SK-N-SH treated with all-trans-retinoic acid at 6 μM for 48 hours (cell line): ENCODE data around the gene ROBO1.

ENCODE experiments used
- ATAC-seq: fragments of 200-7000 bp; cut with Tn5 transposase; 3 replicates; pipeline ENCODE4 v1.9.1; 2020; ENCODE audit warnings: mild to moderate bottlenecking, moderate library complexity
- ARNTL ChIP-seq: fragments of 450-650 bp; formaldehyde crosslinking; IDR thresholded peaks from 2 replicates; pipeline ENCODE4 v1.5.0; 2020; ENCODE audit warnings: low read depth, mild to moderate bottlenecking, moderate library complexity, borderline replicate concordance
- BACH2 ChIP-seq: fragments of 250-450 bp; sonication (Bioruptor Pico); IDR thresholded peaks from 2 replicates; pipeline ENCODE4 v1.9.0; 2021; ENCODE audit warnings: mild to moderate bottlenecking, borderline replicate concordance
- CSDC2 ChIP-seq: fragments of 250-450 bp; sonication (Bioruptor Pico); IDR thresholded peaks from 2 replicates; pipeline ENCODE4 v1.5.0; 2020; ENCODE audit warnings: mild to moderate bottlenecking, moderate library complexity
- ESRRG ChIP-seq: fragments of 250-450 bp; sonication (Bioruptor Pico); IDR thresholded peaks from 2 replicates; pipeline ENCODE4 v1.6.1; 2021; ENCODE audit warnings: mild to moderate bottlenecking
- GLIS3 ChIP-seq: fragments of 250-450 bp; sonication (Bioruptor Pico); IDR thresholded peaks from 2 replicates; pipeline ENCODE4 v1.5.0; 2020; ENCODE audit warnings: mild to moderate bottlenecking, moderate library complexity
- ISL1 ChIP-seq: fragments of 250-450 bp; sonication (Bioruptor Pico); IDR thresholded peaks from 2 replicates; pipeline ENCODE4 v2.1.2; 2022; ENCODE audit warnings: mild to moderate bottlenecking, moderate library complexity
- OSR1 ChIP-seq: fragments of 250-450 bp; sonication (Bioruptor Pico); IDR thresholded peaks from 2 replicates; pipeline ENCODE4 v1.8.0; 2022; ENCODE audit warnings: moderate library complexity, mild to moderate bottlenecking, inconsistent platforms
- PPARA ChIP-seq: fragments of 250-450 bp; sonication (Bioruptor Pico); IDR thresholded peaks from 2 replicates; pipeline ENCODE4 v1.5.0; 2020; ENCODE audit warnings: mild to moderate bottlenecking, borderline replicate concordance
- SNAI2 ChIP-seq: fragments of 250-450 bp; sonication (Bioruptor Pico); IDR thresholded peaks from 2 replicates; pipeline ENCODE4 v1.5.0; 2020; ENCODE audit warnings: mild to moderate bottlenecking, moderate library complexity
- TCF4 ChIP-seq: fragments of 250-450 bp; sonication (Bioruptor Pico); IDR thresholded peaks from 2 replicates; pipeline ENCODE4 v1.8.0; 2021; ENCODE audit warnings: mild to moderate bottlenecking, moderate library complexity, borderline replicate concordance
- TOX ChIP-seq: fragments of 250-450 bp; sonication (Bioruptor Pico); IDR thresholded peaks from 2 replicates; pipeline ENCODE4 v1.8.0; 2021; ENCODE audit warnings: mild to moderate bottlenecking, moderate library complexity, borderline replicate concordance
- ZC3H10 ChIP-seq: fragments of 250-450 bp; sonication (Bioruptor Pico); IDR thresholded peaks from 2 replicates; pipeline ENCODE4 v1.5.1; 2021; ENCODE audit warnings: mild to moderate bottlenecking, moderate library complexity
- ZFP3 ChIP-seq: fragments of 250-450 bp; sonication (Bioruptor Pico); IDR thresholded peaks from 2 replicates; pipeline ENCODE4 v1.5.0; 2020; ENCODE audit warnings: mild to moderate bottlenecking, moderate library complexity
- ZFP30 ChIP-seq: fragments of 450-650 bp; formaldehyde crosslinking; IDR thresholded peaks from 2 replicates; pipeline ENCODE4 v1.5.0; 2022; ENCODE audit warnings: mild to moderate bottlenecking, moderate library complexity
- ZNF565 ChIP-seq: fragments of 450-650 bp; formaldehyde crosslinking; conservative IDR thresholded peaks from 2 replicates; pipeline ENCODE4 v1.5.0; 2020; ENCODE audit warnings: low read depth, mild to moderate bottlenecking, moderate library complexity
- ZNF70 ChIP-seq: fragments of 450-650 bp; formaldehyde crosslinking; IDR thresholded peaks from 2 replicates; pipeline ENCODE4 v1.5.0; 2020; ENCODE audit warnings: mild to moderate bottlenecking, moderate library complexity
- ZNF8 ChIP-seq: fragments of 450-650 bp; formaldehyde crosslinking; IDR thresholded peaks from 2 replicates; pipeline ENCODE4 v1.5.0; 2020; ENCODE audit warnings: mild to moderate bottlenecking, moderate library complexity
- TF ChIP-seq, protein P1 (sequence below): fragments of 250-450 bp; sonication (Bioruptor Pico); IDR thresholded peaks from 2 replicates; pipeline ENCODE4 v1.8.0; 2021; ENCODE audit warnings: low read depth, mild to moderate bottlenecking, moderate library complexity, borderline replicate concordance
- TF ChIP-seq, protein P2 (sequence below): fragments of 250-450 bp; sonication (Bioruptor Pico); IDR thresholded peaks from 2 replicates; pipeline ENCODE4 v1.8.0; 2020; ENCODE audit warnings: mild to moderate bottlenecking, moderate library complexity, borderline replicate concordance
- TF ChIP-seq, protein P3 (sequence below): fragments of 250-450 bp; sonication (Bioruptor Pico); IDR thresholded peaks from 2 replicates; pipeline ENCODE4 v1.5.0; 2020; ENCODE audit warnings: mild to moderate bottlenecking, moderate library complexity
- TF ChIP-seq, protein P4 (sequence below): fragments of 250-450 bp; sonication (Bioruptor Pico); IDR thresholded peaks from 2 replicates; pipeline ENCODE4 v1.5.1; 2020; ENCODE audit warnings: low read depth, mild to moderate bottlenecking, moderate library complexity
- TF ChIP-seq, protein P5 (sequence below): fragments of 250-450 bp; sonication (Bioruptor Pico); IDR thresholded peaks from 2 replicates; pipeline ENCODE4 v1.5.1; 2021; ENCODE audit warnings: mild to moderate bottlenecking, moderate library complexity

Gene ROBO1

DNA sequence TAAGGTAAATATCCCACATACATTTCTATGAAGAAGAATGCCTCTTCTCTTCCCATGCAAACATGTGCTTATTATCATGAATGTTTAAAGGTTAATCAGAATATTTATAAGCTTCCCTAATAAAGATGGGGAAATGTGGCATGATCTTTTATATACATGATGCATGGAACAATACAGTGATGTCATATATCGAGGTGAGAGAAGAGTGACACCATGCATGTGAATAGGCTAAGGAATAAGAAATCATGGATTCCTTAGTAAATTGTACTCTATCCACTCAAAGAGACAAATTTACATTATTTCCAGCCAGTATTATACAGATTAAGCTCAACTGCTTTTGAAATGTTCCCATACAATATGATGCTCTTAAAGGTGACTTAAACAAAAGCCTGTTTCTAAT lies 1035.3 kb downstream of the ROBO1 start:
- no peak for ATAC-seq
- TF ChIP-seq PPARA (CRISPR knock-in tag) (no peak), ARNTL (no peak), ISL1 (CRISPR knock-in tag) (no peak), CSDC2 (CRISPR knock-in tag) (no peak), OSR1 (no peak), ZNF70 (no peak), ZFP30 (CRISPR knock-in tag) (no peak), GLIS3 (CRISPR knock-in tag) (no peak), ZFP3 (no peak), SNAI2 (CRISPR knock-in tag) (no peak), TCF4 (CRISPR knock-in tag) (no peak), TOX (CRISPR knock-in tag) (no peak)
- TF ChIP-seq, protein P1, sequence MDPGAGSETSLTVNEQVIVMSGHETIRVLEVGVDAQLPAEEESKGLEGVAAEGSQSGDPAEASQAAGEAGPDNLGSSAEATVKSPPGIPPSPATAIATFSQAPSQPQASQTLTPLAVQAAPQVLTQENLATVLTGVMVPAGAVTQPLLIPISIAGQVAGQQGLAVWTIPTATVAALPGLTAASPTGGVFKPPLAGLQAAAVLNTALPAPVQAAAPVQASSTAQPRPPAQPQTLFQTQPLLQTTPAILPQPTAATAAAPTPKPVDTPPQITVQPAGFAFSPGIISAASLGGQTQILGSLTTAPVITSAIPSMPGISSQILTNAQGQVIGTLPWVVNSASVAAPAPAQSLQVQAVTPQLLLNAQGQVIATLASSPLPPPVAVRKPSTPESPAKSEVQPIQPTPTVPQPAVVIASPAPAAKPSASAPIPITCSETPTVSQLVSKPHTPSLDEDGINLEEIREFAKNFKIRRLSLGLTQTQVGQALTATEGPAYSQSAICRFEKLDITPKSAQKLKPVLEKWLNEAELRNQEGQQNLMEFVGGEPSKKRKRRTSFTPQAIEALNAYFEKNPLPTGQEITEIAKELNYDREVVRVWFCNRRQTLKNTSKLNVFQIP, result no peak
- TF ChIP-seq, protein P2, sequence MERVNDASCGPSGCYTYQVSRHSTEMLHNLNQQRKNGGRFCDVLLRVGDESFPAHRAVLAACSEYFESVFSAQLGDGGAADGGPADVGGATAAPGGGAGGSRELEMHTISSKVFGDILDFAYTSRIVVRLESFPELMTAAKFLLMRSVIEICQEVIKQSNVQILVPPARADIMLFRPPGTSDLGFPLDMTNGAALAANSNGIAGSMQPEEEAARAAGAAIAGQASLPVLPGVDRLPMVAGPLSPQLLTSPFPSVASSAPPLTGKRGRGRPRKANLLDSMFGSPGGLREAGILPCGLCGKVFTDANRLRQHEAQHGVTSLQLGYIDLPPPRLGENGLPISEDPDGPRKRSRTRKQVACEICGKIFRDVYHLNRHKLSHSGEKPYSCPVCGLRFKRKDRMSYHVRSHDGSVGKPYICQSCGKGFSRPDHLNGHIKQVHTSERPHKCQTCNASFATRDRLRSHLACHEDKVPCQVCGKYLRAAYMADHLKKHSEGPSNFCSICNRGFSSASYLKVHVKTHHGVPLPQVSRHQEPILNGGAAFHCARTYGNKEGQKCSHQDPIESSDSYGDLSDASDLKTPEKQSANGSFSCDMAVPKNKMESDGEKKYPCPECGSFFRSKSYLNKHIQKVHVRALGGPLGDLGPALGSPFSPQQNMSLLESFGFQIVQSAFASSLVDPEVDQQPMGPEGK, result no peak
- TF ChIP-seq, protein P3, sequence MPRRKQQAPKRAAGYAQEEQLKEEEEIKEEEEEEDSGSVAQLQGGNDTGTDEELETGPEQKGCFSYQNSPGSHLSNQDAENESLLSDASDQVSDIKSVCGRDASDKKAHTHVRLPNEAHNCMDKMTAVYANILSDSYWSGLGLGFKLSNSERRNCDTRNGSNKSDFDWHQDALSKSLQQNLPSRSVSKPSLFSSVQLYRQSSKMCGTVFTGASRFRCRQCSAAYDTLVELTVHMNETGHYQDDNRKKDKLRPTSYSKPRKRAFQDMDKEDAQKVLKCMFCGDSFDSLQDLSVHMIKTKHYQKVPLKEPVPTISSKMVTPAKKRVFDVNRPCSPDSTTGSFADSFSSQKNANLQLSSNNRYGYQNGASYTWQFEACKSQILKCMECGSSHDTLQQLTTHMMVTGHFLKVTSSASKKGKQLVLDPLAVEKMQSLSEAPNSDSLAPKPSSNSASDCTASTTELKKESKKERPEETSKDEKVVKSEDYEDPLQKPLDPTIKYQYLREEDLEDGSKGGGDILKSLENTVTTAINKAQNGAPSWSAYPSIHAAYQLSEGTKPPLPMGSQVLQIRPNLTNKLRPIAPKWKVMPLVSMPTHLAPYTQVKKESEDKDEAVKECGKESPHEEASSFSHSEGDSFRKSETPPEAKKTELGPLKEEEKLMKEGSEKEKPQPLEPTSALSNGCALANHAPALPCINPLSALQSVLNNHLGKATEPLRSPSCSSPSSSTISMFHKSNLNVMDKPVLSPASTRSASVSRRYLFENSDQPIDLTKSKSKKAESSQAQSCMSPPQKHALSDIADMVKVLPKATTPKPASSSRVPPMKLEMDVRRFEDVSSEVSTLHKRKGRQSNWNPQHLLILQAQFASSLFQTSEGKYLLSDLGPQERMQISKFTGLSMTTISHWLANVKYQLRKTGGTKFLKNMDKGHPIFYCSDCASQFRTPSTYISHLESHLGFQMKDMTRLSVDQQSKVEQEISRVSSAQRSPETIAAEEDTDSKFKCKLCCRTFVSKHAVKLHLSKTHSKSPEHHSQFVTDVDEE (CRISPR knock-in tag), result no peak
- TF ChIP-seq, protein P4, sequence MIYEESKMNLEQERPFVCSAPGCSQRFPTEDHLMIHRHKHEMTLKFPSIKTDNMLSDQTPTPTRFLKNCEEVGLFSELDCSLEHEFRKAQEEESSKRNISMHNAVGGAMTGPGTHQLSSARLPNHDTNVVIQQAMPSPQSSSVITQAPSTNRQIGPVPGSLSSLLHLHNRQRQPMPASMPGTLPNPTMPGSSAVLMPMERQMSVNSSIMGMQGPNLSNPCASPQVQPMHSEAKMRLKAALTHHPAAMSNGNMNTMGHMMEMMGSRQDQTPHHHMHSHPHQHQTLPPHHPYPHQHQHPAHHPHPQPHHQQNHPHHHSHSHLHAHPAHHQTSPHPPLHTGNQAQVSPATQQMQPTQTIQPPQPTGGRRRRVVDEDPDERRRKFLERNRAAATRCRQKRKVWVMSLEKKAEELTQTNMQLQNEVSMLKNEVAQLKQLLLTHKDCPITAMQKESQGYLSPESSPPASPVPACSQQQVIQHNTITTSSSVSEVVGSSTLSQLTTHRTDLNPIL (CRISPR knock-in tag), result no peak

DNA sequence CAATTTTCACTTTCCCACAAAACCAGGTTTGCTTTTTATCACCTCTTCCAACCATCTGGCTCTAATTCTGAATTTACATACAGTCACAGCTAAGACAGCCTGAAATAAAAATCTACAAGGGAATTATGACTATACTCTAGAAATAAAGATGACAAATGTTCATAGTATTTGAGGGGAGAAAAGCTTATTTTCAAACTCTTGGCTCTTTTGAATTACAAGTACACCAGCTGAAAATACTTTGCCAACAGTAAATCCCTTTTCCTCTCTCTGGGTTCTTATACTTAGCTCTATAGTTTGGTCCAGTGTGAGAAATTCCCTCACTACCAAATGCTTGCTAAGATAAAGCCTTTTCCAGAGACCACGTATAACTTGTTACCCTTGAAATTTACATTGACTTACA lies 1037.9 kb downstream of the ROBO1 start:
- no peak for TF ChIP-seq ZNF8 (CRISPR knock-in tag)
- no peak for TF ChIP-seq ISL1 (CRISPR knock-in tag)
- TF ChIP-seq, protein P1, result no peak
- TF ChIP-seq BACH2, result no peak
- TF ChIP-seq GLIS3 (CRISPR knock-in tag), result no peak
- TF ChIP-seq ESRRG (CRISPR knock-in tag), result no peak
- TF ChIP-seq ZFP30 (CRISPR knock-in tag), result no peak
- TF ChIP-seq ZNF70, result no peak
- no peak for TF ChIP-seq ZC3H10 (CRISPR knock-in tag)
- TF ChIP-seq, protein P3 (CRISPR knock-in tag), result no peak
- TF ChIP-seq SNAI2 (CRISPR knock-in tag), result no peak
- TF ChIP-seq ARNTL, result no peak
- no peak for TF ChIP-seq TCF4 (CRISPR knock-in tag)
- no peak for TF ChIP-seq ZNF565 (CRISPR knock-in tag)
- TF ChIP-seq, protein P5, sequence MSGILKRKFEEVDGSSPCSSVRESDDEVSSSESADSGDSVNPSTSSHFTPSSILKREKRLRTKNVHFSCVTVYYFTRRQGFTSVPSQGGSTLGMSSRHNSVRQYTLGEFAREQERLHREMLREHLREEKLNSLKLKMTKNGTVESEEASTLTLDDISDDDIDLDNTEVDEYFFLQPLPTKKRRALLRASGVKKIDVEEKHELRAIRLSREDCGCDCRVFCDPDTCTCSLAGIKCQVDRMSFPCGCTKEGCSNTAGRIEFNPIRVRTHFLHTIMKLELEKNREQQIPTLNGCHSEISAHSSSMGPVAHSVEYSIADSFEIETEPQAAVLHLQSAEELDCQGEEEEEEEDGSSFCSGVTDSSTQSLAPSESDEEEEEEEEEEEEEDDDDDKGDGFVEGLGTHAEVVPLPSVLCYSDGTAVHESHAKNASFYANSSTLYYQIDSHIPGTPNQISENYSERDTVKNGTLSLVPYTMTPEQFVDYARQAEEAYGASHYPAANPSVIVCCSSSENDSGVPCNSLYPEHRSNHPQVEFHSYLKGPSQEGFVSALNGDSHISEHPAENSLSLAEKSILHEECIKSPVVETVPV (CRISPR knock-in tag), result no peak
- no peak for TF ChIP-seq ZFP3
- TF ChIP-seq, protein P4 (CRISPR knock-in tag), result no peak
- no peak for ATAC-seq
